OCI-LY3 (cell line): ENCODE measurements around the gene PRKCE.

Experiments
- CTCF ChIP-seq: fragments of 200-600, 300-600 bp; sonication (generic); IDR thresholded peaks from 2 replicates; pipeline ENCODE4 v1.5.1; 2014; ENCODE audit warnings: antibody characterized with exemption, low read length, low read depth
- EZH2phosphoT487 ChIP-seq: fragments of 200-600 bp; shearing (Covaris generic); IDR thresholded peaks from 2 replicates; pipeline ENCODE4 v1.6.1; 2018; ENCODE audit warnings: antibody characterized with exemption, mixed run types, low read depth

- TF ChIP-seq CTCF (no peak), EZH2phosphoT487 (no peak)
Measured at GRCh38 chr2:45826460-45826859, 175.0 kb downstream of the PRKCE start.
